Motor neuron (in vitro differentiated cells): ENCODE data around the gene CALCOCO1. TPM values are rescaled to one million over a fixed set of nuclear protein-coding genes. Genes with fewer than 3 reads are reported as not detected.
"Not testable (repeated sequence)": the region's sequence is repeated elsewhere in the genome, so short reads cannot be mapped to it uniquely, and the experiment has no call there.

Experiments
- ATAC-seq, 8 experiments: fragments of 200-7000 bp; cut with Tn5 transposase; replicated peaks in 6 of 8; 2 replicates each; pipeline ENCODE4 v1.8.0; 2021; ENCODE audit warnings: mild to moderate bottlenecking in 8 of 8, moderate library complexity in 8 of 8
- H3K27ac ChIP-seq, 2 donors: fragments of 250-450 bp; sonication (Bioruptor Pico); 2 replicates each; pipeline ENCODE4 v1.9.0; 2021; ENCODE audit warnings: antibody characterized with exemption in 2 of 2, mild to moderate bottlenecking in 2 of 2, moderate library complexity in 1 of 2
- H3K4me1 ChIP-seq, 2 donors: fragments of 250-450 bp; sonication (Bioruptor Pico); replicated peaks in 1 of 2; 2 replicates each; pipeline ENCODE4 v1.6.1; 2021; ENCODE audit warnings: antibody characterized with exemption in 2 of 2, mild to moderate bottlenecking in 2 of 2, moderate library complexity in 1 of 2
- H3K4me3 ChIP-seq, 5 donors: fragments of 250-450 bp; sonication (Bioruptor Pico); 2 replicates each; pipeline ENCODE4 v1.9.0; 2021; ENCODE audit warnings: antibody characterized with exemption in 5 of 5, mild to moderate bottlenecking in 5 of 5, moderate library complexity in 4 of 5
- WGBS, 10 experiments: fragments of 450-650 bp; shearing (Covaris generic); methylation state at CpG; one replicate each; pipeline ENCODE4 v1.0.0; 2022; 5-methylcytosine and 5-hydroxymethylcytosine counted together
- in situ Hi-C, 9 experiments: fragments of 400-800 bp; cut with MboI; loops; one replicate each; pipeline ENCODE4 v1.15.0; 2021; ENCODE audit warnings: low sequenced_read_pairs in 9 of 9, low pct_unique_long_range_greater_than_20kb in 2 of 9; ENCODE audit not compliant: unreplicated experiment in 9 of 9
- total RNA-seq, 8 experiments: library from RNA; unstranded; fragments of 300-600 nt; gene quantifications; 2 replicates each; pipeline versions ENCODE4 v1.2.3 to v1.2.4, GENCODE V29; 2022

Gene CALCOCO1
- total RNA-seq = 100 to 1,000 TPM in 1 of 8 experiments, 10 to 100 TPM in 7; 28.8 to 141 (median 64.2) TPM

GRCh38 chr12:53727310-53728041 is at the start of gene CALCOCO1:
TSS of gene CALCOCO1 (minus strand) at chr12:53727452. CDS start at chr12:53725242, 2,210 bp downstream.
- ATAC-seq = peak; percentile 94 to 99 (median 98)
- Histone ChIP-seq H3K27ac (peak within 1 kb of the TSS; percentile 53 to 74), H3K4me1 (peaks cover 9 to 11% of the 10 kb centered on the region in 2 donors), H3K4me3 (peak within 1 kb of the TSS; percentile 60 to 92 (median 82))
- in situ Hi-C loops = no loop called here
- WGBS, 10 experiments = 0 to 20% (median 0%) methylated on average over 1 to 14 of the region's 38 CpGs; no CpG with 5 or more reads in 1 of the 10 experiments

- H3K4me1 ChIP-seq = no peaks in the 10 kb centered on the region
- ATAC-seq = no peak
- H3K27ac ChIP-seq = no peak overlapping the region
- no peak overlapping the region for H3K4me3 ChIP-seq
- 14 to 89% (median 63%) methylated on average over 1 of the region's 1 CpG; no CpG with 5 or more reads in 2 of the 10 experiments for WGBS, 10 experiments
- in situ Hi-C loops = loop anchor here in 1 of 9 experiments (25.0 kb wide), 1 partner anchor 160 kb away; the partner anchor contains the start of gene HOXC13
These were observed 49.6 kb upstream of the CALCOCO1 start for GRCh38 chr12:53776872-53777271.

- Histone ChIP-seq H3K4me1 (no peaks in the 10 kb centered on the region), H3K4me3 (no peak overlapping the region), H3K27ac (no peak overlapping the region)
- no peak for ATAC-seq
- 0 to 63% (median 46%) methylated on average over 2 to 6 of the region's 6 CpGs; no CpG with 5 or more reads in 2 of the 10 experiments for WGBS, 10 experiments
- in situ Hi-C loops = loop anchor here in 1 of 9 experiments (25.0 kb wide), 1 partner anchor 162 kb away; the partner anchor contains the start of gene HOXC13
These were observed 48.4 kb upstream of the CALCOCO1 start for GRCh38 chr12:53775478-53776145.

- Histone ChIP-seq H3K27ac (no peak overlapping the region), H3K4me1 (no peaks in the 10 kb centered on the region), H3K4me3 (no peak overlapping the region)
- ATAC-seq = peak in 1 of 8 experiments; percentile 44
- in situ Hi-C loops = loop anchor here in 4 of 9 experiments (25.0 kb wide), 2 partner anchors 167 to 442 kb away; partner anchors contain the start of gene HOXC13 (in 1 of the 4)
These were observed 43.0 kb upstream of the CALCOCO1 start for GRCh38 chr12:53770281-53770680.

GRCh38 chr12:53768976-53769375 is 41.7 kb upstream of the CALCOCO1 start:
- ATAC-seq = no peak
- in situ Hi-C loops = loop anchor here in 4 of 9 experiments (25.0 kb wide), 2 partner anchors 168 to 443 kb away; partner anchors contain the start of gene HOXC13 (in 1 of the 4)
- Histone ChIP-seq H3K4me1 (no peaks in the 10 kb centered on the region), H3K27ac (no peak overlapping the region), H3K4me3 (no peak overlapping the region)
- WGBS, 10 experiments = 20 to 78% (median 50%) methylated on average over 1 to 5 of the region's 5 CpGs; no CpG with 5 or more reads in 1 of the 10 experiments

GRCh38 chr12:53766881-53767280 is 39.6 kb upstream of the CALCOCO1 start:
- Histone ChIP-seq H3K4me3 (no peak overlapping the region), H3K27ac (no peak overlapping the region), H3K4me1 (no peaks in the 10 kb centered on the region)
- 6 to 39% (median 28%) methylated on average over 1 to 3 of the region's 3 CpGs; no CpG with 5 or more reads in 1 of the 10 experiments for WGBS, 10 experiments
- in situ Hi-C loops = loop anchor here in 4 of 9 experiments (25.0 kb wide), 2 partner anchors 170 to 445 kb away; partner anchors contain the start of gene HOXC13 (in 1 of the 4)
- no peak for ATAC-seq

GRCh38 chr12:53765891-53766290 is 38.6 kb upstream of the CALCOCO1 start:
- H3K4me3 ChIP-seq = no peak overlapping the region
- H3K27ac ChIP-seq = no peak overlapping the region
- 0 to 80% (median 50%) methylated on average over 1 to 2 of the region's 2 CpGs; no CpG with 5 or more reads in 1 of the 10 experiments for WGBS, 10 experiments
- H3K4me1 ChIP-seq = no peaks in the 10 kb centered on the region
- in situ Hi-C loops = loop anchor here in 4 of 9 experiments (25.0 kb wide), 2 partner anchors 171 to 446 kb away; partner anchors contain the start of gene HOXC13 (in 1 of the 4)
- no peak for ATAC-seq

GRCh38 chr12:53764615-53765014 is 37.4 kb upstream of the CALCOCO1 start:
- in situ Hi-C loops = loop anchor here in 4 of 9 experiments (25.0 kb wide), 2 partner anchors 173 to 448 kb away; partner anchors contain the start of gene HOXC13 (in 1 of the 4)
- Histone ChIP-seq H3K27ac (no peak overlapping the region), H3K4me3 (no peak overlapping the region), H3K4me1 (peaks cover 2 to 6% of the 10 kb centered on the region in 2 donors)
- no peak for ATAC-seq
- 20 to 80% (median 56%) methylated on average over 1 to 4 of the region's 4 CpGs; no CpG with 5 or more reads in 1 of the 10 experiments for WGBS, 10 experiments

- 38 to 95% (median 73%) methylated on average over 1 to 3 of the region's 3 CpGs for WGBS, 10 experiments
- in situ Hi-C loops = loop anchor here in 4 of 9 experiments (25.0 kb wide), 2 partner anchors 175 to 450 kb away; partner anchors contain the start of gene HOXC13 (in 1 of the 4)
- not testable (repeated sequence) for H3K4me3 ChIP-seq, H3K27ac ChIP-seq, ATAC-seq
- peaks cover 20 to 24% of the 10 kb centered on the region in 2 donors for H3K4me1 ChIP-seq
These were observed 35.5 kb upstream of the CALCOCO1 start for GRCh38 chr12:53762793-53763192.

GRCh38 chr12:53761306-53761705 is 34.1 kb upstream of the CALCOCO1 start:
- in situ Hi-C loops = loop anchor here in 4 of 9 experiments (25.0 kb wide), 2 partner anchors 176 to 451 kb away; partner anchors contain the start of gene HOXC13 (in 1 of the 4)
- H3K4me3 ChIP-seq = no peak overlapping the region
- H3K4me1 ChIP-seq = peaks cover 32 to 37% of the 10 kb centered on the region in 2 donors
- H3K27ac ChIP-seq = no peak overlapping the region
- no peak for ATAC-seq

- H3K27ac ChIP-seq = peak overlapping the region in 1 of 2 donors; percentile 46
- in situ Hi-C loops = loop anchor here in 4 of 9 experiments (25.0 kb wide), 2 partner anchors 178 to 453 kb away; partner anchors contain the start of gene HOXC13 (in 1 of the 4)
- peak in 6 of 8 experiments; percentile 4 to 56 (median 22) for ATAC-seq
- no peak overlapping the region for H3K4me3 ChIP-seq
- 0 to 80% (median 60%) methylated on average over 1 of the region's 2 CpGs; no CpG with 5 or more reads in 7 of the 10 experiments for WGBS, 10 experiments
- peaks cover 39 to 40% of the 10 kb centered on the region in 2 donors for H3K4me1 ChIP-seq
These were observed 32.0 kb upstream of the CALCOCO1 start for GRCh38 chr12:53759261-53759660.

GRCh38 chr12:53758730-53759103 is 31.5 kb upstream of the CALCOCO1 start:
- in situ Hi-C loops = loop anchor here in 4 of 9 experiments (25.0 kb wide), 2 partner anchors 179 to 454 kb away; partner anchors contain the start of gene HOXC13 (in 1 of the 4)
- WGBS, 10 experiments = 5 to 64% (median 26%) methylated on average over 2 to 8 of the region's 8 CpGs; no CpG with 5 or more reads in 1 of the 10 experiments

More at GRCh38 chr12:53758730-53759103, 31.5 kb upstream of the CALCOCO1 start:
- no peak overlapping the region for H3K4me3 ChIP-seq
- ATAC-seq = no peak
- peak overlapping the region in 1 of 2 donors; percentile 47 for H3K27ac ChIP-seq
- peaks cover 39 to 40% of the 10 kb centered on the region in 2 donors for H3K4me1 ChIP-seq
